GM23248 (cell line): ENCODE results near the gene VAMP2. TPM values are rescaled to one million over a fixed set of nuclear protein-coding genes. Genes with fewer than 3 reads are reported as not detected.

Experiments used
- DNase-seq: peaks from one replicate; pipeline ENCODE4 v3.0.0-alpha.2; 2015
- H2AFZ ChIP-seq: fragments of 200-600 bp; sonication (generic); 2 replicates; pipeline ENCODE4 v1.6.1; 2016; ENCODE audit warnings: antibody characterized with exemption
- H3F3A ChIP-seq: fragments of 200-600 bp; sonication (generic); 2 replicates; pipeline ENCODE4 v1.6.1; 2016; ENCODE audit warnings: mild to moderate bottlenecking, antibody characterized with exemption, mixed run types; ENCODE audit not compliant: insufficient read depth
- H3K27ac ChIP-seq: fragments of 200-600 bp; sonication (generic); 2 replicates; pipeline ENCODE4 v1.5.1; 2016; ENCODE audit warnings: mild to moderate bottlenecking
- H3K27me3 ChIP-seq: fragments of 200-600 bp; sonication (generic); replicated peaks from 2 replicates; pipeline ENCODE4 v1.6.1; 2016; ENCODE audit warnings: mild to moderate bottlenecking; ENCODE audit not compliant: insufficient read depth
- H3K36me3 ChIP-seq: fragments of 200-600 bp; sonication (generic); 2 replicates; pipeline ENCODE4 v1.6.1; 2016; ENCODE audit warnings: low read depth, mild to moderate bottlenecking
- H3K4me1 ChIP-seq: fragments of 200-600 bp; sonication (generic); 2 replicates; pipeline ENCODE4 v1.6.1; 2016; ENCODE audit warnings: mild to moderate bottlenecking; ENCODE audit not compliant: insufficient read depth
- H3K4me2 ChIP-seq: fragments of 200-600 bp; sonication (generic); one replicate; pipeline ENCODE4 v1.6.1; 2016; ENCODE audit warnings: mild to moderate bottlenecking; ENCODE audit not compliant: unreplicated experiment
- H3K4me3 ChIP-seq: fragments of 200-600 bp; sonication (generic); 2 replicates; pipeline ENCODE4 v1.5.1; 2016; ENCODE audit warnings: mild to moderate bottlenecking
- H3K79me2 ChIP-seq: fragments of 200-600 bp; sonication (generic); 2 replicates; pipeline ENCODE4 v1.6.1; 2016; ENCODE audit warnings: mild to moderate bottlenecking; ENCODE audit not compliant: insufficient read depth
- H3K9ac ChIP-seq: fragments of 200-600 bp; sonication (generic); 2 replicates; pipeline ENCODE4 v1.6.1; 2016; ENCODE audit warnings: mild to moderate bottlenecking
- H3K9me2 ChIP-seq: fragments of 200-600 bp; sonication (generic); 2 replicates; pipeline ENCODE4 v1.6.1; 2016; ENCODE audit warnings: mixed run types, mild to moderate bottlenecking, moderate library complexity; ENCODE audit not compliant: insufficient read depth
- H3K9me3 ChIP-seq: fragments of 200-600 bp; sonication (generic); one replicate; pipeline ENCODE4 v1.6.1; 2017; ENCODE audit warnings: low read depth
- H4K20me1 ChIP-seq: fragments of 200-600 bp; sonication (generic); 2 replicates; pipeline ENCODE4 v1.6.0; 2016; ENCODE audit not compliant: insufficient read depth
- EZH2 ChIP-seq: fragments of 200-600 bp; sonication (generic); IDR thresholded peaks from 2 replicates; pipeline ENCODE4 v1.6.1; 2018; ENCODE audit warnings: antibody characterized with exemption, mild to moderate bottlenecking; ENCODE audit not compliant: insufficient read depth, poor library complexity, severe bottlenecking
- EZH2phosphoT487 ChIP-seq: fragments of 200-600 bp; sonication (generic); IDR thresholded peaks from 2 replicates; pipeline ENCODE4 v1.6.1; 2018; ENCODE audit warnings: antibody characterized with exemption, moderate library complexity, mild to moderate bottlenecking, low read depth; ENCODE audit not compliant: insufficient read depth
- WGBS, 2 experiments: methylation state at CpG; one replicate each; pipeline ENCODE4 v1.1.6; 2015 to 2017; ENCODE audit warnings: low lambda C conversion rate in 2 of 2, low coverage in 1 of 2; ENCODE audit errors: missing lambda C conversion rate in 2 of 2; 5-methylcytosine and 5-hydroxymethylcytosine counted together
- in situ Hi-C: fragments of 300-500 bp; cut with MboI; formaldehyde crosslinking; loops from 2 replicates; pipeline ENCODE4 v1.15.0; 2020
- polyA plus RNA-seq: library from polyadenylated mRNA; unstranded; fragments of >200 nt; fragmentation: Nextera tagmentation; extraction: Ambion mirVana; gene quantifications from 2 replicates; pipeline ENCODE4 v1.2.1, GENCODE V29; 2016
- total RNA-seq: library from RNA; depleted of rRNA; stranded (reverse); fragments of >200 nt; shearing (Covaris generic); gene quantifications from 2 replicates; pipeline ENCODE4 v1.2.3, GENCODE V29; 2014

VAMP2 gene
- total and polyA plus RNA-seq, 2 experiments from 2014 or later, result 6.5 to 27.1 TPM

- peak overlapping the region; percentile 85 for H2AFZ ChIP-seq
- H3K9me3 ChIP-seq, result no peaks in the 10 kb centered on the region
- H3K27me3 ChIP-seq, result no peaks in the 10 kb centered on the region
- in situ Hi-C loops, result no loop called here
- peaks cover 27% of the 10 kb centered on the region for H3K4me1 ChIP-seq
- no peak overlapping the region for H3K27ac ChIP-seq
- peak overlapping the region; percentile 96 for H3K4me2 ChIP-seq
- TF ChIP-seq EZH2phosphoT487 (no peak), EZH2 (no peak)
- H4K20me1 ChIP-seq, result no peaks in the 10 kb centered on the region
- no peaks in the 10 kb centered on the region for H3K9me2 ChIP-seq
- 2 to 3% methylated on average over 47 to 48 of the region's 55 CpGs for WGBS, 2 experiments
- no peaks in the 10 kb centered on the region for H3K79me2 ChIP-seq
- peak overlapping the region; percentile 75 for H3K4me3 ChIP-seq
- peak overlapping the region; percentile 51 for H3K9ac ChIP-seq
- peaks cover 27% of the 10 kb centered on the region for H3F3A ChIP-seq
- DNase-seq, result peak; percentile 70
- H3K36me3 ChIP-seq, result no peaks in the 10 kb centered on the region
Measured at GRCh38 chr17:8122924-8123694, 39.6 kb downstream of the VAMP2 start.

- peaks cover 31% of the 10 kb centered on the region for H3F3A ChIP-seq
- peak overlapping the region; percentile 96 for H3K4me2 ChIP-seq
- DNase-seq, result peak; percentile 72
- peak overlapping the region; percentile 51 for H3K9ac ChIP-seq
- no peaks in the 10 kb centered on the region for H3K9me3 ChIP-seq
- H3K27me3 ChIP-seq, result no peaks in the 10 kb centered on the region
- WGBS, 2 experiments, result 2% methylated on average over 18 to 29 of the region's 29 CpGs
- TF ChIP-seq EZH2, result no peak
- TF ChIP-seq EZH2phosphoT487, result no peak
- no peaks in the 10 kb centered on the region for H3K36me3 ChIP-seq
- peak overlapping the region; percentile 75 for H3K4me3 ChIP-seq
- in situ Hi-C loops, result no loop called here
- H3K4me1 ChIP-seq, result peaks cover 30% of the 10 kb centered on the region
- no peaks in the 10 kb centered on the region for H4K20me1 ChIP-seq
- H2AFZ ChIP-seq, result peak overlapping the region; percentile 85
- no peaks in the 10 kb centered on the region for H3K9me2 ChIP-seq
- no peaks in the 10 kb centered on the region for H3K79me2 ChIP-seq
- H3K27ac ChIP-seq, result no peak overlapping the region
Measured at GRCh38 chr17:8122422-8122923, 40.3 kb downstream of the VAMP2 start.

- Histone ChIP-seq H3K4me3 (peak overlapping the region; percentile 75), H3K4me1 (peaks cover 30% of the 10 kb centered on the region), H2AFZ (peak overlapping the region; percentile 85), H3K9ac (peak overlapping the region; percentile 51), H3K9me2 (no peaks in the 10 kb centered on the region), H3F3A (peaks cover 25% of the 10 kb centered on the region), H3K79me2 (no peaks in the 10 kb centered on the region), H3K9me3 (no peaks in the 10 kb centered on the region), H3K27ac (no peak overlapping the region), H3K4me2 (peak overlapping the region; percentile 96), H4K20me1 (no peaks in the 10 kb centered on the region), H3K36me3 (no peaks in the 10 kb centered on the region), H3K27me3 (no peaks in the 10 kb centered on the region)
- TF ChIP-seq EZH2phosphoT487, result no peak
- no peak for TF ChIP-seq EZH2
- peak; percentile 72 for DNase-seq
- 1 to 2% methylated on average over 43 to 73 of the region's 76 CpGs for WGBS, 2 experiments
- in situ Hi-C loops, result no loop called here
Measured at GRCh38 chr17:8121681-8122421, 40.9 kb downstream of the VAMP2 start.

GRCh38 chr17:8121407-8121680 is 41.4 kb downstream of the VAMP2 start:
- Histone ChIP-seq H3K4me3 (peak overlapping the region; percentile 75), H3K27me3 (no peaks in the 10 kb centered on the region), H2AFZ (peak overlapping the region; percentile 85; the same call in 1 of the 2 replicates), H3K9ac (no peak overlapping the region), H3K9me2 (no peaks in the 10 kb centered on the region), H3K27ac (no peak overlapping the region), H3K4me2 (peak overlapping the region; percentile 96), H3K79me2 (no peaks in the 10 kb centered on the region), H3K4me1 (peaks cover 30% of the 10 kb centered on the region), H3F3A (peaks cover 23% of the 10 kb centered on the region), H4K20me1 (no peaks in the 10 kb centered on the region), H3K36me3 (no peaks in the 10 kb centered on the region), H3K9me3 (no peaks in the 10 kb centered on the region)
- TF ChIP-seq EZH2phosphoT487, result no peak
- 1 to 4% methylated on average over 4 to 21 of the region's 25 CpGs for WGBS, 2 experiments
- in situ Hi-C loops, result no loop called here
- DNase-seq, result no peak
